BLaER1 treated with 17β-estradiol and CSF1 and Interleukin-3, amounts not matched to agents 10 nM and 100 nM (cell line): ENCODE measurements around the gene GSTCD.
"Not testable (repeated sequence)": the region's sequence is repeated elsewhere in the genome, so short reads cannot be mapped to it uniquely, and the experiment has no call there.

Experiments used
- H3K27ac ChIP-seq, 11 experiments: shearing (Covaris generic); formaldehyde crosslinking; 2 replicates each; pipeline ENCODE4 v1.8.1; 2022
- H3K27me3 ChIP-seq, 11 experiments: shearing (Covaris generic); formaldehyde crosslinking; 2 replicates each; pipeline ENCODE4 v1.8.1; 2022
- H3K36me3 ChIP-seq, 11 experiments: shearing (Covaris generic); formaldehyde crosslinking; 2 replicates each; pipeline ENCODE4 v1.8.1; 2022
- H3K4me1 ChIP-seq, 10 experiments: shearing (Covaris generic); formaldehyde crosslinking; 2 replicates each; pipeline ENCODE4 v1.8.1; 2022
- H3K4me2 ChIP-seq, 11 experiments: shearing (Covaris generic); formaldehyde crosslinking; 2 replicates each; pipeline ENCODE4 v1.8.1; 2022
- H3K4me3 ChIP-seq, 10 experiments: shearing (Covaris generic); formaldehyde crosslinking; 2 replicates each; pipeline ENCODE4 v1.8.1; 2022
- H3K9ac ChIP-seq, 11 experiments: shearing (Covaris generic); formaldehyde crosslinking; 2 replicates each; pipeline ENCODE4 v1.8.1; 2022
- H3K9me3 ChIP-seq, 11 experiments: shearing (Covaris generic); formaldehyde crosslinking; replicated peaks in 1 of 11; 2 replicates each; pipeline ENCODE4 v1.8.1; 2022
- H4K20me1 ChIP-seq, 11 experiments: shearing (Covaris generic); formaldehyde crosslinking; 2 replicates each; pipeline ENCODE4 v1.8.1; 2022
- Cebpa-rat ChIP-seq, 11 experiments: shearing (Covaris generic); IDR thresholded peaks; 2 replicates each; pipeline ENCODE4 v1.8.1; 2022

Gene GSTCD

GRCh38 chr4:105710012-105710600 is 1.5 kb downstream of the GSTCD start:
- peaks cover 0 to 13% (median 5%) of the 10 kb centered on the region in 11 experiments; a peak in 7 of 22 replicates for H3K36me3 ChIP-seq
- no peaks in the 10 kb centered on the region for H3K27me3 ChIP-seq
- no peak overlapping the region for H3K27ac ChIP-seq
- no peak for TF ChIP-seq Cebpa-rat (IDR thresholded peaks at IDR 0.05)
- H3K4me1 ChIP-seq = peaks cover 18 to 42% (median 37%) of the 10 kb centered on the region in 10 experiments
- H3K9ac ChIP-seq = peak overlapping the region in 6 of 11 experiments; percentile 90 to 93 (median 92); a peak in 7 of 22 replicates
- peak overlapping the region in 9 of 10 experiments; percentile 90 to 99 (median 95); a peak in 10 of 20 replicates for H3K4me3 ChIP-seq
- H4K20me1 ChIP-seq = peaks cover 0 to 13% (median 0%) of the 10 kb centered on the region in 11 experiments; a peak in 4 of 22 replicates
- no peaks in the 10 kb centered on the region for H3K9me3 ChIP-seq
- peak overlapping the region; percentile 73 to 97 (median 84); a peak in 21 of 22 replicates for H3K4me2 ChIP-seq

GRCh38 chr4:105710678-105711077 is 2.1 kb downstream of the GSTCD start:
- Histone ChIP-seq H3K27ac (no peak overlapping the region), H3K9me3 (no peaks in the 10 kb centered on the region), H3K36me3 (peaks cover 0 to 8% (median 0%) of the 10 kb centered on the region in 11 experiments; a peak in 4 of 22 replicates), H3K27me3 (no peaks in the 10 kb centered on the region), H4K20me1 (peaks cover 0 to 11% (median 0%) of the 10 kb centered on the region in 11 experiments; a peak in 1 of 22 replicates), H3K4me1 (peaks cover 18 to 42% (median 37%) of the 10 kb centered on the region in 10 experiments), H3K4me3 (no peak overlapping the region), H3K9ac (no peak overlapping the region), H3K4me2 (peak overlapping the region in 7 of 11 experiments; percentile 73 to 97 (median 88); a peak in 7 of 22 replicates)
- TF ChIP-seq Cebpa-rat (IDR thresholded peaks at IDR 0.05) = no peak

GRCh38 chr4:105712766-105713165 is 4.2 kb downstream of the GSTCD start:
- Histone ChIP-seq H3K4me3 (no peak overlapping the region), H3K36me3 (peaks cover 0 to 4% (median 0%) of the 10 kb centered on the region in 11 experiments; a peak in 3 of 22 replicates), H3K4me2 (no peak overlapping the region), H3K9me3 (no peaks in the 10 kb centered on the region), H3K4me1 (peaks cover 8 to 31% (median 26%) of the 10 kb centered on the region in 10 experiments; a peak in 19 of 20 replicates), H3K27ac (no peak overlapping the region), H4K20me1 (peaks cover 0 to 11% (median 0%) of the 10 kb centered on the region in 11 experiments; a peak in 5 of 22 replicates), H3K9ac (no peak overlapping the region), H3K27me3 (no peaks in the 10 kb centered on the region)
- TF ChIP-seq Cebpa-rat (IDR thresholded peaks at IDR 0.05) = no peak

- H3K4me1 ChIP-seq = peaks cover 8 to 29% (median 26%) of the 10 kb centered on the region in 10 experiments; a peak in 18 of 20 replicates
- H3K27me3 ChIP-seq = no peaks in the 10 kb centered on the region
- peak overlapping the region in 5 of 11 experiments; percentile 17 to 62 (median 55); a peak in 7 of 22 replicates for H3K9ac ChIP-seq
- peaks cover 4 to 17% (median 9%) of the 10 kb centered on the region in 11 experiments; a peak in 18 of 22 replicates for H3K36me3 ChIP-seq
- H4K20me1 ChIP-seq = peaks cover 0 to 11% (median 0%) of the 10 kb centered on the region in 11 experiments; a peak in 5 of 22 replicates
- H3K27ac ChIP-seq = peak overlapping the region in 3 of 11 experiments; percentile 35 to 57 (median 56); a peak in 5 of 22 replicates
- H3K4me2 ChIP-seq = peak overlapping the region; percentile 41 to 96 (median 61); a peak in 19 of 22 replicates
- peak overlapping the region in 4 of 10 experiments; percentile 46 to 53 (median 49); a peak in 7 of 20 replicates for H3K4me3 ChIP-seq
- no peaks in the 10 kb centered on the region for H3K9me3 ChIP-seq
- no peak for TF ChIP-seq Cebpa-rat (IDR thresholded peaks at IDR 0.05)
Observed at GRCh38 chr4:105714071-105714521, 5.5 kb downstream of the GSTCD start.

- no peak overlapping the region; a peak in 1 of 20 replicates for H3K4me3 ChIP-seq
- peak overlapping the region in 7 of 11 experiments; percentile 41 to 96 (median 61); a peak in 9 of 22 replicates for H3K4me2 ChIP-seq
- peak overlapping the region in 3 of 11 experiments; percentile 6 to 21 (median 11); a peak in 3 of 22 replicates for H3K9ac ChIP-seq
- H3K4me1 ChIP-seq = peaks cover 5 to 22% (median 18%) of the 10 kb centered on the region in 10 experiments; a peak in 18 of 20 replicates
- H4K20me1 ChIP-seq = peaks cover 0 to 11% (median 0%) of the 10 kb centered on the region in 11 experiments; a peak in 5 of 22 replicates
- H3K36me3 ChIP-seq = peaks cover 10 to 25% (median 16%) of the 10 kb centered on the region in 11 experiments; a peak in 20 of 22 replicates
- H3K9me3 ChIP-seq = no peaks in the 10 kb centered on the region
- TF ChIP-seq Cebpa-rat (IDR thresholded peaks at IDR 0.05) = no peak
- peak overlapping the region in 1 of 11 experiments; percentile 32; a peak in 2 of 22 replicates for H3K27ac ChIP-seq
- no peaks in the 10 kb centered on the region for H3K27me3 ChIP-seq
Observed at GRCh38 chr4:105714932-105715331, 6.3 kb downstream of the GSTCD start.

GRCh38 chr4:105715692-105716278 is 7.2 kb downstream of the GSTCD start:
- peaks cover 3 to 14% (median 10%) of the 10 kb centered on the region in 10 experiments; a peak in 17 of 20 replicates for H3K4me1 ChIP-seq
- H3K27ac ChIP-seq = no peak overlapping the region
- H4K20me1 ChIP-seq = peaks cover 0 to 11% (median 0%) of the 10 kb centered on the region in 11 experiments; a peak in 5 of 22 replicates
- no peak overlapping the region for H3K4me3 ChIP-seq
- H3K9me3 ChIP-seq = no peaks in the 10 kb centered on the region
- no peak for TF ChIP-seq Cebpa-rat (IDR thresholded peaks at IDR 0.05)
- peaks cover 10 to 34% (median 25%) of the 10 kb centered on the region in 11 experiments; a peak in 20 of 22 replicates for H3K36me3 ChIP-seq
- no peak overlapping the region for H3K9ac ChIP-seq
- H3K27me3 ChIP-seq = no peaks in the 10 kb centered on the region
- H3K4me2 ChIP-seq = no peak overlapping the region

GRCh38 chr4:105719204-105719603 is 10.6 kb downstream of the GSTCD start:
- Histone ChIP-seq H3K4me3 (no peak overlapping the region), H3K9me3 (no peaks in the 10 kb centered on the region), H3K9ac (no peak overlapping the region), H3K4me2 (no peak overlapping the region), H3K4me1 (peaks cover 0 to 9% (median 7%) of the 10 kb centered on the region in 10 experiments; a peak in 15 of 20 replicates), H3K27ac (no peak overlapping the region), H3K27me3 (no peaks in the 10 kb centered on the region), H3K36me3 (peaks cover 10 to 49% (median 29%) of the 10 kb centered on the region in 11 experiments; a peak in 21 of 22 replicates), H4K20me1 (peaks cover 0 to 6% (median 0%) of the 10 kb centered on the region in 11 experiments; a peak in 4 of 22 replicates)
- no peak for TF ChIP-seq Cebpa-rat (IDR thresholded peaks at IDR 0.05)

GRCh38 chr4:105725623-105726022 is 17.0 kb downstream of the GSTCD start:
- Histone ChIP-seq H3K4me1 (no peaks in the 10 kb centered on the region), H3K4me3 (no peak overlapping the region), H3K27ac (no peak overlapping the region), H3K9ac (no peak overlapping the region), H3K4me2 (no peak overlapping the region), H3K36me3 (peaks cover 11 to 67% (median 36%) of the 10 kb centered on the region in 11 experiments; a peak in 17 of 22 replicates), H3K27me3 (no peaks in the 10 kb centered on the region), H4K20me1 (no peaks in the 10 kb centered on the region), H3K9me3 (peaks cover 7 to 18% (median 14%) of the 10 kb centered on the region in 11 experiments; a peak in 18 of 22 replicates)
- no peak for TF ChIP-seq Cebpa-rat (IDR thresholded peaks at IDR 0.05)

- not testable (repeated sequence) for H3K27ac ChIP-seq, H3K9ac ChIP-seq, H3K27me3 ChIP-seq, H3K4me3 ChIP-seq, H3K4me2 ChIP-seq, H3K4me1 ChIP-seq, H4K20me1 ChIP-seq
- Histone ChIP-seq H3K36me3 (peaks cover 11 to 56% (median 32%) of the 10 kb centered on the region in 11 experiments; a peak in 20 of 22 replicates), H3K9me3 (peaks cover 9 to 25% (median 20%) of the 10 kb centered on the region in 11 experiments; a peak in 20 of 22 replicates)
Observed at GRCh38 chr4:105729895-105730294, 21.3 kb downstream of the GSTCD start.

GRCh38 chr4:105735217-105735616 is 26.6 kb downstream of the GSTCD start:
- H3K4me1 ChIP-seq, H3K27ac ChIP-seq, H3K9ac ChIP-seq, H4K20me1 ChIP-seq, H3K4me2 ChIP-seq, H3K4me3 ChIP-seq, H3K27me3 ChIP-seq: not testable (repeated sequence)
- H3K9me3 ChIP-seq = peaks cover 25 to 43% (median 37%) of the 10 kb centered on the region in 11 experiments
- peaks cover 31 to 54% (median 42%) of the 10 kb centered on the region in 11 experiments for H3K36me3 ChIP-seq
